Stimulated activated CD8-positive, alpha-beta memory T cell treated with anti-CD3 and anti-CD28 coated beads, Interleukin-12 subunit alpha, Interleukin-12 subunit beta, amount 100 ng/mL, for 4 hours (primary cell): ENCODE measurements around the gene BOC.

Experiments
- DNase-seq: peaks from one replicate; pipeline ENCODE4 v3.0.0-alpha.2; 2020; ENCODE audit warnings: low read depth

BOC gene

GRCh38 chr3:113193719-113194118, 17.6 kb upstream of the BOC start:
- no peak for DNase-seq

- no peak for DNase-seq
Measured at GRCh38 chr3:113194823-113195401, 16.4 kb upstream of the BOC start.

GRCh38 chr3:113200351-113200750, 11.0 kb upstream of the BOC start:
- DNase-seq = no peak

GRCh38 chr3:113200946-113201345, 10.4 kb upstream of the BOC start:
- DNase-seq = no peak

- DNase-seq = no peak
Measured at GRCh38 chr3:113204371-113204770, 7.0 kb upstream of the BOC start.

GRCh38 chr3:113205481-113205880, 5.9 kb upstream of the BOC start:
- no peak for DNase-seq

GRCh38 chr3:113210604-113211329, 590 bp upstream of the BOC start:
- DNase-seq = no peak

- DNase-seq = no peak
Measured at GRCh38 chr3:113212150-113212843, 940 bp downstream of the BOC start.

- DNase-seq = no peak
Measured at GRCh38 chr3:113212844-113213375, 1.6 kb downstream of the BOC start.

GRCh38 chr3:113213896-113214587, 2.7 kb downstream of the BOC start:
- no peak for DNase-seq

- DNase-seq = no peak
Measured at GRCh38 chr3:113214917-113215595, 3.7 kb downstream of the BOC start.

GRCh38 chr3:113216393-113216792, 5.0 kb downstream of the BOC start:
- DNase-seq = no peak

GRCh38 chr3:113218011-113218680, 6.8 kb downstream of the BOC start:
- no peak for DNase-seq

- no peak for DNase-seq
Measured at GRCh38 chr3:113218681-113219045, 7.3 kb downstream of the BOC start.

- DNase-seq = no peak
Measured at GRCh38 chr3:113219605-113220300, 8.4 kb downstream of the BOC start.

- DNase-seq = no peak
Measured at GRCh38 chr3:113220721-113221120, 9.4 kb downstream of the BOC start.

GRCh38 chr3:113221721-113222257, 10.4 kb downstream of the BOC start:
- DNase-seq = no peak

GRCh38 chr3:113222451-113223086, 11.2 kb downstream of the BOC start:
- DNase-seq = no peak

- no peak for DNase-seq
Measured at GRCh38 chr3:113223475-113224281, 12.3 kb downstream of the BOC start.
